GM23338 (cell line): ENCODE results near the gene PPDPF. TPM values are rescaled to one million over a fixed set of nuclear protein-coding genes. Genes with fewer than 3 reads are reported as not detected.

Experiments used
- ATAC-seq: fragments of 200-7000 bp; cut with Tn5 transposase; 3 replicates; pipeline ENCODE4 v1.9.1; 2020
- DNase-seq: peaks from one replicate; pipeline ENCODE4 v3.0.0-alpha.2; 2015; ENCODE audit warnings: low spot score
- H2AFZ ChIP-seq: fragments of 200-600 bp; sonication (generic); 2 replicates; pipeline ENCODE4 v1.8.0; 2016; ENCODE audit warnings: antibody characterized with exemption, mild to moderate bottlenecking, moderate library complexity
- H3F3A ChIP-seq: fragments of 200-600 bp; sonication (generic); replicated peaks from 2 replicates; pipeline ENCODE4 v1.8.0; 2017; ENCODE audit warnings: antibody characterized with exemption, mixed run types, low read depth
- H3K27ac ChIP-seq: fragments of 200-600 bp; sonication (generic); 2 replicates; pipeline ENCODE4 v1.6.1; 2016; ENCODE audit warnings: low read depth
- H3K27me3 ChIP-seq: fragments of 200-600 bp; sonication (generic); 2 replicates; pipeline ENCODE4 v1.8.0; 2016; ENCODE audit warnings: mild to moderate bottlenecking, mixed run types, moderate library complexity; ENCODE audit not compliant: insufficient read depth
- H3K36me3 ChIP-seq: fragments of 200-600 bp; sonication (generic); 2 replicates; pipeline ENCODE4 v1.8.0; 2016; ENCODE audit warnings: mild to moderate bottlenecking; ENCODE audit not compliant: insufficient read depth
- H3K4me1 ChIP-seq: fragments of 200-600 bp; sonication (generic); 2 replicates; pipeline ENCODE4 v1.8.0; 2016; ENCODE audit warnings: mild to moderate bottlenecking, moderate library complexity; ENCODE audit not compliant: insufficient read depth
- H3K4me2 ChIP-seq: fragments of 200-600 bp; sonication (generic); 2 replicates; pipeline ENCODE4 v1.7.1; 2017; ENCODE audit warnings: mixed run types
- H3K4me3 ChIP-seq: fragments of 200-600 bp; sonication (generic); 2 replicates; pipeline ENCODE4 v1.6.1; 2016; ENCODE audit warnings: mixed run types
- H3K79me2 ChIP-seq: fragments of 200-600 bp; sonication (generic); replicated peaks from 2 replicates; pipeline ENCODE4 v1.8.0; 2017; ENCODE audit warnings: mild to moderate bottlenecking; ENCODE audit not compliant: insufficient read depth
- H3K9me2 ChIP-seq: fragments of 200-600 bp; sonication (generic); 2 replicates; pipeline ENCODE4 v1.8.0; 2017; ENCODE audit not compliant: insufficient read depth
- H4K20me1 ChIP-seq: fragments of 200-600 bp; sonication (generic); replicated peaks from 2 replicates; pipeline ENCODE4 v1.8.0; 2017; ENCODE audit warnings: mild to moderate bottlenecking; ENCODE audit not compliant: insufficient read depth
- H3K27ac Mint-ChIP-seq: 2 replicates; pipeline ENCODE4 v1.8.0; 2020; ENCODE audit warnings: inconsistent platforms, mild to moderate bottlenecking, moderate library complexity, mixed read lengths
- H3K27me3 Mint-ChIP-seq: 3 replicates; pipeline ENCODE4 v1.8.0; 2022; ENCODE audit warnings: low read depth, mild to moderate bottlenecking, moderate library complexity, mixed read lengths, inconsistent platforms; ENCODE audit not compliant: insufficient read depth, poor library complexity
- H3K36me3 Mint-ChIP-seq: 3 replicates; pipeline ENCODE4 v1.8.0; 2021; ENCODE audit warnings: low read depth, mild to moderate bottlenecking, inconsistent platforms, moderate library complexity, mixed read lengths
- H3K4me1 Mint-ChIP-seq: 3 replicates; pipeline ENCODE4 v1.8.0; 2020; ENCODE audit warnings: mild to moderate bottlenecking, inconsistent platforms, mixed read lengths
- H3K4me3 Mint-ChIP-seq: 3 replicates; pipeline ENCODE4 v1.8.0; 2021; ENCODE audit warnings: moderate library complexity, mild to moderate bottlenecking, inconsistent platforms, mixed read lengths
- H3K9me3 Mint-ChIP-seq: 3 replicates; pipeline ENCODE4 v1.8.0; 2020; ENCODE audit warnings: moderate library complexity, mild to moderate bottlenecking, inconsistent platforms, mixed read lengths
- CREB1 ChIP-seq: fragments of 250-450 bp; sonication (Bioruptor Pico); IDR thresholded peaks from 2 replicates; pipeline ENCODE4 v1.5.0; 2020; ENCODE audit warnings: low read depth, mild to moderate bottlenecking, moderate library complexity
- EZH2 ChIP-seq: fragments of 200-600 bp; sonication (generic); IDR thresholded peaks from one replicate; pipeline ENCODE4 v1.8.0; 2017; ENCODE audit warnings: antibody characterized with exemption, mild to moderate bottlenecking, low read depth; ENCODE audit not compliant: unreplicated experiment
- JUNB ChIP-seq: IDR thresholded peaks from one replicate; pipeline ENCODE4 v1.6.1; 2016; ENCODE audit warnings: antibody characterized with exemption; ENCODE audit not compliant: unreplicated experiment
- NANOG ChIP-seq: IDR thresholded peaks from 2 replicates; pipeline ENCODE4 v1.6.1; 2016; ENCODE audit warnings: antibody characterized with exemption, borderline replicate concordance
- POLR2AphosphoS5 ChIP-seq: IDR thresholded peaks from 2 replicates; pipeline ENCODE4 v1.6.1; 2016; ENCODE audit warnings: antibody characterized with exemption, low read depth
- STAT1 ChIP-seq: IDR thresholded peaks from one replicate; pipeline ENCODE4 v1.6.1; 2016; ENCODE audit warnings: antibody characterized with exemption; ENCODE audit not compliant: unreplicated experiment
- ZNF114 ChIP-seq: fragments of 250-450 bp; sonication (Bioruptor Pico); IDR thresholded peaks from 2 replicates; pipeline ENCODE4 v1.5.0; 2020; ENCODE audit warnings: mild to moderate bottlenecking, moderate library complexity
- polyA plus RNA-seq: library from polyadenylated mRNA; unstranded; fragments of >200 nt; fragmentation: Nextera tagmentation; extraction: Ambion mirVana; gene quantifications from 2 replicates; pipeline ENCODE4 v1.2.1, GENCODE V29; 2016
- total RNA-seq: library from RNA; depleted of rRNA; stranded (reverse); fragments of >200 nt; shearing (Covaris generic); gene quantifications from 2 replicates; pipeline ENCODE4 v1.2.3, GENCODE V29; 2014
- TF ChIP-seq, protein P1 (sequence below), 2 experiments: fragments of 200-600 bp in 1 of 2; sonication (generic) in 1 of 2; conservative IDR thresholded peaks; 2 replicates each; pipeline versions ENCODE4 v1.5.1 to v1.6.1; 2016 to 2017; ENCODE audit warnings: antibody characterized with exemption in 2 of 2, low read depth in 2 of 2, mild to moderate bottlenecking in 2 of 2, moderate library complexity in 1 of 2
- TF ChIP-seq, protein P2 (sequence below): IDR thresholded peaks from one replicate; pipeline ENCODE4 v1.6.1; 2018; ENCODE audit warnings: antibody characterized with exemption; ENCODE audit not compliant: unreplicated experiment
- TF ChIP-seq, protein P3 (sequence below): IDR thresholded peaks from 2 replicates; pipeline ENCODE4 v1.6.1; 2016; ENCODE audit warnings: antibody characterized with exemption

PPDPF gene
- total and polyA plus RNA-seq, 2 experiments from 2014 or later = 83.9 to 141 TPM

DNA sequence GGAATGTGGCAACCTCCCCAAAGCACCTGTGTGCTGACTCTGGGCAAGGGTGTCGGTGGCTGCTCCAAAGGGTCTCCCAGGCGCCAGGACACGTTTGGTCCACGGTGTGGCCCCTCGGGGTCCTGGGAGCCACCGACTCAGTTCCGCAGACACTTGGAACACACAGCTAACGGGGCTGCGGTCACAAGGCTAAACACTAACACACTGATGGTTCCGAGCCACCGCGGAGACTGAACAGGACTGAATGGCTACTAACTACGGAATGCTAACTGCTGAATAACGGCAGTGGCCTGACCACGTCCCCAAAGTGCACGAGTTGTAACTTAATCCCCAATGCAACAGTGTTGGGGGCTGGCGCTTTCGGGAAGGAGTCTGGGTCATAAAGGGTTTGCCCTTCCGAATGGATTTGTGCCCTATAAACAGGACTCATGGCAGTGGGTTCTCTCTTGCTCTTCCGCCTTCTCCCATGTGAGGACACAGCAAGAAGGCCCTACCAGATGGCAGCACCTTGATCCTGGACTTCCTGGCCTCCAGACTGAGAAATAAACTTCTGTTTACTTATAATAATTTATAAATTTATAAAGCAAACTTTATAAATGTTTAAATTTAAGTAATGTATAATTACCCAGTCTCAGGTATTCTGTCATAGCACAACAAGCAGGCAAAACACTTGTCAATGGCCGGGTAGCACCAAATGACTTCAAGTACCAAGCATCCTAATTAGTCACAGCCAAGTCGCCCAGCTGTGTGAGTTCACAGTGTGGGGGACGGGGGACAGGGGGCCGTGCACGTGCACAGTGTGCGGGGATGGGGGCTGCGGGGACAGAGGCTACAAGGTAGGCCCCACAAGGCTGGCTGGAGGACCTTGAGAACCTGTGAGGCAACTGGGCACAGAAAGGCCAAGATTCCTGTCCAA lies 19.4 kb upstream of the PPDPF start:
- H3K9me3 Mint-ChIP-seq = peaks cover 13% of the 10 kb centered on the region; the same call in 1 of the 3 replicates
- Histone ChIP-seq H3K4me2 (peak overlapping the region; percentile 71), H3K36me3 (no peaks in the 10 kb centered on the region), H3K4me1 (peaks cover 19% of the 10 kb centered on the region), H2AFZ (no peak overlapping the region), H3K79me2 (no peaks in the 10 kb centered on the region), H3F3A (no peaks in the 10 kb centered on the region), H3K27me3 (peaks cover 36% of the 10 kb centered on the region), H3K27ac (no peak overlapping the region), H3K4me3 (no peak overlapping the region), H3K9me2 (no peaks in the 10 kb centered on the region), H4K20me1 (no peaks in the 10 kb centered on the region)
- H3K4me1 Mint-ChIP-seq = peaks cover 5% of the 10 kb centered on the region; the same call in 2 of the 3 replicates
- H3K27ac Mint-ChIP-seq = no peak overlapping the region
- no peaks in the 10 kb centered on the region; the same call in 2 of the 3 replicates for H3K36me3 Mint-ChIP-seq
- DNase-seq (no peak), ATAC-seq (no peak)
- peak overlapping the region; percentile 32; the same call in 1 of the 3 replicates for H3K4me3 Mint-ChIP-seq
- H3K27me3 Mint-ChIP-seq = peaks cover 26% of the 10 kb centered on the region
- TF ChIP-seq ZNF114 (CRISPR knock-in tag) (no peak), NANOG (no peak), POLR2AphosphoS5 (no peak), STAT1 (no peak), CREB1 (CRISPR knock-in tag) (no peak), JUNB (no peak), EZH2 (no peak)
- TF ChIP-seq, protein P1, sequence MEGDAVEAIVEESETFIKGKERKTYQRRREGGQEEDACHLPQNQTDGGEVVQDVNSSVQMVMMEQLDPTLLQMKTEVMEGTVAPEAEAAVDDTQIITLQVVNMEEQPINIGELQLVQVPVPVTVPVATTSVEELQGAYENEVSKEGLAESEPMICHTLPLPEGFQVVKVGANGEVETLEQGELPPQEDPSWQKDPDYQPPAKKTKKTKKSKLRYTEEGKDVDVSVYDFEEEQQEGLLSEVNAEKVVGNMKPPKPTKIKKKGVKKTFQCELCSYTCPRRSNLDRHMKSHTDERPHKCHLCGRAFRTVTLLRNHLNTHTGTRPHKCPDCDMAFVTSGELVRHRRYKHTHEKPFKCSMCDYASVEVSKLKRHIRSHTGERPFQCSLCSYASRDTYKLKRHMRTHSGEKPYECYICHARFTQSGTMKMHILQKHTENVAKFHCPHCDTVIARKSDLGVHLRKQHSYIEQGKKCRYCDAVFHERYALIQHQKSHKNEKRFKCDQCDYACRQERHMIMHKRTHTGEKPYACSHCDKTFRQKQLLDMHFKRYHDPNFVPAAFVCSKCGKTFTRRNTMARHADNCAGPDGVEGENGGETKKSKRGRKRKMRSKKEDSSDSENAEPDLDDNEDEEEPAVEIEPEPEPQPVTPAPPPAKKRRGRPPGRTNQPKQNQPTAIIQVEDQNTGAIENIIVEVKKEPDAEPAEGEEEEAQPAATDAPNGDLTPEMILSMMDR (conservative IDR thresholded peaks at IDR 0.05; ENCODE audit: low read depth in 2 of 2) = no peak
- TF ChIP-seq, protein P2, sequence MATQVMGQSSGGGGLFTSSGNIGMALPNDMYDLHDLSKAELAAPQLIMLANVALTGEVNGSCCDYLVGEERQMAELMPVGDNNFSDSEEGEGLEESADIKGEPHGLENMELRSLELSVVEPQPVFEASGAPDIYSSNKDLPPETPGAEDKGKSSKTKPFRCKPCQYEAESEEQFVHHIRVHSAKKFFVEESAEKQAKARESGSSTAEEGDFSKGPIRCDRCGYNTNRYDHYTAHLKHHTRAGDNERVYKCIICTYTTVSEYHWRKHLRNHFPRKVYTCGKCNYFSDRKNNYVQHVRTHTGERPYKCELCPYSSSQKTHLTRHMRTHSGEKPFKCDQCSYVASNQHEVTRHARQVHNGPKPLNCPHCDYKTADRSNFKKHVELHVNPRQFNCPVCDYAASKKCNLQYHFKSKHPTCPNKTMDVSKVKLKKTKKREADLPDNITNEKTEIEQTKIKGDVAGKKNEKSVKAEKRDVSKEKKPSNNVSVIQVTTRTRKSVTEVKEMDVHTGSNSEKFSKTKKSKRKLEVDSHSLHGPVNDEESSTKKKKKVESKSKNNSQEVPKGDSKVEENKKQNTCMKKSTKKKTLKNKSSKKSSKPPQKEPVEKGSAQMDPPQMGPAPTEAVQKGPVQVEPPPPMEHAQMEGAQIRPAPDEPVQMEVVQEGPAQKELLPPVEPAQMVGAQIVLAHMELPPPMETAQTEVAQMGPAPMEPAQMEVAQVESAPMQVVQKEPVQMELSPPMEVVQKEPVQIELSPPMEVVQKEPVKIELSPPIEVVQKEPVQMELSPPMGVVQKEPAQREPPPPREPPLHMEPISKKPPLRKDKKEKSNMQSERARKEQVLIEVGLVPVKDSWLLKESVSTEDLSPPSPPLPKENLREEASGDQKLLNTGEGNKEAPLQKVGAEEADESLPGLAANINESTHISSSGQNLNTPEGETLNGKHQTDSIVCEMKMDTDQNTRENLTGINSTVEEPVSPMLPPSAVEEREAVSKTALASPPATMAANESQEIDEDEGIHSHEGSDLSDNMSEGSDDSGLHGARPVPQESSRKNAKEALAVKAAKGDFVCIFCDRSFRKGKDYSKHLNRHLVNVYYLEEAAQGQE = no peak
- TF ChIP-seq, protein P3, sequence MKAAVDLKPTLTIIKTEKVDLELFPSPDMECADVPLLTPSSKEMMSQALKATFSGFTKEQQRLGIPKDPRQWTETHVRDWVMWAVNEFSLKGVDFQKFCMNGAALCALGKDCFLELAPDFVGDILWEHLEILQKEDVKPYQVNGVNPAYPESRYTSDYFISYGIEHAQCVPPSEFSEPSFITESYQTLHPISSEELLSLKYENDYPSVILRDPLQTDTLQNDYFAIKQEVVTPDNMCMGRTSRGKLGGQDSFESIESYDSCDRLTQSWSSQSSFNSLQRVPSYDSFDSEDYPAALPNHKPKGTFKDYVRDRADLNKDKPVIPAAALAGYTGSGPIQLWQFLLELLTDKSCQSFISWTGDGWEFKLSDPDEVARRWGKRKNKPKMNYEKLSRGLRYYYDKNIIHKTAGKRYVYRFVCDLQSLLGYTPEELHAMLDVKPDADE = no peak
